Upper lobe of left lung (tissue), 4 donors: Measurements from ENCODE around the gene AKR7A2.

Source experiments
- POLR2A ChIP-seq, 4 donors: fragments of 450-650 bp; IDR thresholded peaks; one replicate each; pipeline ENCODE4 v1.5.1; 2016 to 2017; ENCODE audit warnings: antibody characterized with exemption in 4 of 4, mild to moderate bottlenecking in 2 of 4
- POLR2AphosphoS5 ChIP-seq, 2 donors: sonication (generic); formaldehyde crosslinking; IDR thresholded peaks; one replicate each; pipeline ENCODE4 v1.5.1; 2017; ENCODE audit warnings: antibody characterized with exemption in 2 of 2
- TF ChIP-seq, protein P1 (sequence below), 6 experiments: fragments of 450-650 bp in 4 of 6; fragments of 200-600 bp in 2 of 6; sonication (generic) in 2 of 6; IDR thresholded peaks; one replicate each; pipeline ENCODE4 v1.5.1; 2016 to 2019; ENCODE audit warnings: antibody characterized with exemption in 6 of 6

DNA sequence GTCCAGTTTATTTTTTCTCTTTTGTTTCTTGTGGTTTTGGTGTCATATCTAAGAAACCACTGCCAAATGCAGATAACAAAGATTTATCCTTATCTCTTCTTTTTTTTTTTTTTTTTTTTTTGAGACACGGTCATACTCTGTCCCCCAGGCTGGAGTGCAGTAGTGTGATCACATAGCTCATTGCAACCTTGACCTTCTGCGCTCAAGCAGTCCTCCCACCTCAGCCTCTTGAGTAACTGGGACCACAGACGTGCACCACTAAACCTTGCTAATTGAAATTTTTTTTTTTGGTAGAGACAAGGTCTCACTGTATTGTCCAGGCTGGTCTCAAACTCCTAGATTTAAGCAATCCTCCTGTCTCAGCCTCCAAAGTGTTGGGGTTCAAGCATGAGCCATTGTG, 9.1 kb upstream of the AKR7A2 start:
- TF ChIP-seq, protein P1, sequence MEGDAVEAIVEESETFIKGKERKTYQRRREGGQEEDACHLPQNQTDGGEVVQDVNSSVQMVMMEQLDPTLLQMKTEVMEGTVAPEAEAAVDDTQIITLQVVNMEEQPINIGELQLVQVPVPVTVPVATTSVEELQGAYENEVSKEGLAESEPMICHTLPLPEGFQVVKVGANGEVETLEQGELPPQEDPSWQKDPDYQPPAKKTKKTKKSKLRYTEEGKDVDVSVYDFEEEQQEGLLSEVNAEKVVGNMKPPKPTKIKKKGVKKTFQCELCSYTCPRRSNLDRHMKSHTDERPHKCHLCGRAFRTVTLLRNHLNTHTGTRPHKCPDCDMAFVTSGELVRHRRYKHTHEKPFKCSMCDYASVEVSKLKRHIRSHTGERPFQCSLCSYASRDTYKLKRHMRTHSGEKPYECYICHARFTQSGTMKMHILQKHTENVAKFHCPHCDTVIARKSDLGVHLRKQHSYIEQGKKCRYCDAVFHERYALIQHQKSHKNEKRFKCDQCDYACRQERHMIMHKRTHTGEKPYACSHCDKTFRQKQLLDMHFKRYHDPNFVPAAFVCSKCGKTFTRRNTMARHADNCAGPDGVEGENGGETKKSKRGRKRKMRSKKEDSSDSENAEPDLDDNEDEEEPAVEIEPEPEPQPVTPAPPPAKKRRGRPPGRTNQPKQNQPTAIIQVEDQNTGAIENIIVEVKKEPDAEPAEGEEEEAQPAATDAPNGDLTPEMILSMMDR (IDR thresholded peaks at IDR 0.05): no peak
- no peak for TF ChIP-seq POLR2AphosphoS5 (IDR thresholded peaks at IDR 0.05)
- TF ChIP-seq POLR2A (IDR thresholded peaks at IDR 0.05): no peak
